HG03097 (cell line): ENCODE measurements around the gene GRB14.
"Not testable (repeated sequence)": the region's sequence is repeated elsewhere in the genome, so short reads cannot be mapped to it uniquely, and the experiment has no call there.

ENCODE experiments used
- ATAC-seq: cut with Tn5 transposase; IDR thresholded peaks from one replicate; pipeline ENCODE4 v1.9.1; 2021; ENCODE audit not compliant: unreplicated experiment, low FRiP score

Gene GRB14

GRCh38 chr2:164504253-164504652 lies 117.0 kb downstream of the GRB14 start:
- no peak for ATAC-seq

DNA sequence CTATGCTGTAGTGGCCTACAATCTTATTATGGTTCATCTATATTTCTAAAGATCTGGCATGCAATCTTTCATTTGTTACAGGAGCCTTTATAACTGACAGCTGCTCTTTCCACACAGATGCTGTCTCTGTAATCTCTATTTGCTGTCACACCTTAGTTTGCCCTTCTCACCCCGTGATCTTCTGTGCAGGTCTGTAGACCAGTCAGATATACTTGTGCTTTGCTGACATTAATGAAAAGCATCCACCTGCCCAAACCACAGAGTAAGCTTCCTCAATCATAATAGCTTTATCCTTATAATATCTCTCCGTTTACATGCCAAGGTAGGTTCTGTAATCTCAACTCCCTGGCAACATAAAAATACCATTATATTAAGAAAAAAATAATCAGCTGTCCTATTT lies 122.4 kb downstream of the GRB14 start:
- no peak for ATAC-seq

DNA sequence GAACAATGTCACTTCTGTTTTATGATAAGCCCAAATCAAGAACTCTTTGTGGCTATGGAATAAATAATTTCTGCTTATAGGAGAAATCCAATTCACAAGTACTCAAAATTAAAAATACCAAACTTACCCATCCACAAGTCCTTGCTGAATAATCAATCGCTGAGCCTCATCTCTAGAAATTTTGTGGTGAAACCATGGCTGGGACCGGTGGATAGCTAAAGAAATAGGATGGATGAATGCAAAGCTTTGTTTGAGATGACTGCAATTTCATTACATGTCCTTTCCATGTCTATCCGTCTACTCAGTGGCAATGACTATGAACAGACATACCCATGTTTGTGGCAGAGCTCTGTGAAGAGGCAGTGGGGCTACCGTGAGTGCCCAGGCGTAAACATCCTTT lies 124.4 kb downstream of the GRB14 start:
- ATAC-seq = no peak

DNA sequence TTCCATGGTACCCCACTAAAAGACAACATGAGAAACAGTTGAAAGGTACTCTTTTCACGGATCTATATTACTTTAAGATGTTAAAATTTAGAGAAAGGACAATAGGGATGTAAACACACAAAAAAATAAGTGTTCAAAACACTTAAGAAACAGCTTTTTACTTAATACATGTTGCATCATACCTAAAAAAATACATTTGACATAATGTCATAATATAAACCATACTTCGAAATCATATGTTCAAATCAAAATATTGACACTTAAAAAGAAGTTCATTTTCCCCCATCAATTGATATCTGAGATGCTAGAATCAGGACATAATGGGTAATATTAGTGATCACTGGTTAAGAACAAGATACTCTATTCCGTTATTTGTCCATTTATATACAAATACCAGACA lies 124.9 kb downstream of the GRB14 start:
- ATAC-seq = no peak

DNA sequence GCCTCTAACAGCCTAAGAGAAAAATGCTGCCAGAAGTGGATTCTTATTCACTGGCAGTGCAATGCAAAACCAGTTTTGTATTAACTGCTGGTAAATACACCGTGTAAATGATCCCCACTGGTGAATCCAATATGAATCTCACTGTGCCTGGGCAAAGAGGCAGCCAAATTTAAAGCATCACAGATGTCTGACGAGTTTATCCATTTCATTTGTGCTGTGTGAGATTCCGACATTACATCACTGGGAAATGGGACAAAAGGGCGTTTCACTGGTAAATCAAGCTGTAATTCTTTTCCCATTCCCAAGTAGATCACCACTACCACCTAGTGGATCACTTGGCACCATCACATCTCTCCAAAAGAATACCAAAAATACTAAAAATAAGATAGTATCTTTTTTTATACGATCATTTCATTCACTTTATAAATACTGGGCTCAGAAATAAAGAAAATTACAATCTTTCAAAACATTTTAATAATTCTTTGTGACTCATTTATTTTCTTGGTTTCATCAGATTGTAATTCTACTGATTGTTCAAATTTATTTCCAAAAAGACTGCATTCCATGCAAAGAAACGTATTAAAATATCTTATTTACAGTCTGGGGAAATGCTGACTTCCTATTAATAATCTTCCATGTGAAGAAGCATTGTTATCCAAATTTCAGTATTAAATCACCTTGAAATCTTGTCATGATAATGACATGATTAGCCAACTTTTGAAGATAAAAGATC lies 125.6 kb downstream of the GRB14 start:
- no peak for ATAC-seq

DNA sequence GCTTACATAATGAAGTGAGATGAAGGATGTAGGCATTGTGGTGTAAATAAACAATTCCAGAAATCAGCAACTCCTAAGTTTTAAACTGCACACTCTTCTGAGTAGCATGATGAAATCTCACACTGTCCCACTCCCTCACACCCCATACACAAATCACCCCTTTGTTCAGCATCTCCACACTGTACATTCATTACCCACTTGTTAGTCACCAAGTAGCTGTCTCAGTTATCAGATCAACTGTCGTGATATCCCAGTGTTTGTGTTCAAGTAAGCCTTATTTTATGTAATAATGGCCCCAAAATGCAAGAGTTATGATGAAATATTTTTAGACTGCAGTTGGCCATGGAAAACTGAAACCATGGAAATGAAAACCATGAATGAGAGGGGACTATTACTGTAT lies 135.7 kb downstream of the GRB14 start:
- ATAC-seq = no peak

DNA sequence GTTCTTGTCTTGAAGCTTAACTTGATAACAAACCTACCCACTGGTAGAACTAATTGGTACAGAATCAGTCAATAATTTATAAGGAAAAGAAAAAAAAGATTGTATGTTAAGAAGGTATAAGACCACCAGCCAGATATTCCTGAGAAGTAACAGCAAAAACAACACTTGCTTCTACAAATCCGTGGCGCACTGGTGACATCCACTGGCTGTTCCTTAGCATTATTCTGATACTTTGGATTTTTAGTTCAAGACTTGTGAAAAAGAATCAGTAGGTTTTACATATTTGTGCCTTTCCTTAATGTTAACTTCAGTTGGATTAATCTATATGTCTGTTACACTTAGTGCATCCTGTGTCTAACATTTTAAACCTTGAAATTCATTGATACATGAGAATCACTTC lies 141.8 kb downstream of the GRB14 start:
- ATAC-seq = no peak

DNA sequence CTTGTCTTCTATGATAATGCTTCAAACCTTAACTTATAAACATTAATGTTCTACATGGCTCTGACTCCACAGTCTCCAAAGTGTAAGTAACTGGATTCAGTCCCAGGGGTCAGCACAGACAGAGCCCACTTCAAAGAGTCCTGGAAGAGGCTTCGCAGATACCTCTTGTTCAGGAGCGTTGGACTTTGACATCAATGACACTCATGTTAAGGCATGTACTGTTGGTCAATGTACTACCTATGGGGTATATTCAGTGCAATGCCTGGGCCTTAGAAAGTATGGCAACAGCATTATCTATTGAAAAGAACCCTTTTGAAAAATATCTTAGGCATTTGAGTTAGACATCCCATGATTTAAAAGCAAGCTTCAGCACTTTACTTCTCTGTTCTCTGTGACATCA lies 143.1 kb downstream of the GRB14 start:
- ATAC-seq = no peak

- no peak for ATAC-seq
These were observed 146.4 kb downstream of the GRB14 start for GRCh38 chr2:164474873-164475272.

DNA sequence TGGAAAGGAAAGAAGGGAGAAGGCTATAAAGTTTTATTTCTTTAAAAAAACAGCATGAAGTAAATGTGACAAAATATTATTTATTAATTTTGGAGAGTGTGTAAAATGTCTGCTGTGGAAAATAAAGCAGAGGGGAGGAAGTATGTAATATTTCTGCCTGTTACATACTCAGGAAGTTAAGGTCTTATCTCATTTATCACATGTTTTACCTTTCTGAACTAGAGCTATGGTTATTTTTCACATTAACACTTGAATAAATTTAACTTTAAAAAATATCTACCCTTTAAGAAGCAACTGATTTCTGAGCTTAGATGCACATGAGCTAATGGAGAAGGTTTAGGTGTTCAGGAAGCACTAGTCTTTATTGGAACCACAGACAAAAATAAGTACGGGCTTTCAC lies 148.3 kb downstream of the GRB14 start:
- ATAC-seq = no peak

DNA sequence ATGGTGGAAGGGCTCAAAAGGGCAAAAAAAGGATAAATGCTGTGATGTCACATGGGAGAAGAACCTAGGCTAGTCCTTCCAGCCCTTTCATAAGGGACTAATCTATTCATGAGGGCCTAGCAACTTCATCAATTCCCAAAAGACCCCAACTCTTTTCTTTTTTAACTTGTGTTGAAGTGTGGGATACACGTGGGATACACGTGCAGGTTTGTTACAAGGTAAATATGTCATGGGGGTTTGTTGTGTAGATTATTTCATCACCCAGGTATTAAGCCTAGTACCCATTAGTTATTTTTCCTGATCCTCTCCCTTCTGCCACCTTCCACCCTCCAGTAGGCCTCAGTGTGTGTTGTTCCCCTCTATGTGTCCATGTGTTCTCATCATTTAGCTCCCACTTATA lies 156.2 kb downstream of the GRB14 start:
- ATAC-seq = not testable (repeated sequence)

DNA sequence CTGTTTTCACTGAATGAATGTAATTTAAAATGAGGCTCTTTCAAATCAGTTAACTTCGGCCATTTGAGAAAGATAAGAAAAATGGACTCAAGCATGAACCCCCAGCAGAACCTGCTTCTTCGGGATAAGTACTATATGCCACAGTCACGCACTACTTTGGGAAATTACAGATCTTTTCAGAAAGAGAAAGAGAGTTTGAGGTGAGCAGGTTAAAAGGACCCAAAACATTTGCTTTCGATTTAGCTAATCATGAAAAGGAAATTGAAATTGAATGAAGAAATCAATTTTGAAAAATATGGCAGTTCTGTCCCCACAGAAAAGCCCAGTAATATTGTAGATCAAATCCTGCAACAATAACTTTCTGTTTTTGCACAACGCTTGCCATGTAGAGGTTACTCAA lies 156.9 kb downstream of the GRB14 start:
- no peak for ATAC-seq

- no peak for ATAC-seq
These were observed 162.5 kb downstream of the GRB14 start for GRCh38 chr2:164458792-164459191.

- ATAC-seq = no peak
These were observed 164.0 kb downstream of the GRB14 start for GRCh38 chr2:164457271-164457670.

DNA sequence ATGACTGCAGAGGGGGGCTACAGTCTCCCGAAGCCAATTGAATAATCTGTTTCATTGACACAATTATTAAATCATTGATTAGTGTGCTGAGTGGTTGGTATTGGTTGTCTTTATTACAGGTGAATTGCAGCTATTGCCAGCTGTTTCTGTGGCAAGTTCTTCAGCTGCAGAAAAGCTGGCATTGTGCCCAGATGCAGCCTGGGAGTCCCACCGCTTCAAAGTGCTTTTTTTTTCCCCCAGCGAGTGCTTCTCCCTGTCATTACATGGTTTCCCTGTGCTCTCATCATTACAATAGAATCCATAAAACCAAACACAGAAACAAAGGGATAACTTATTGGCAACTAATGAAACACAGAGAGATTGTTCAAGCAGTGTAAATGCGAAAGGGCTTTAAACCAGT lies 164.7 kb downstream of the GRB14 start:
- no peak for ATAC-seq

DNA sequence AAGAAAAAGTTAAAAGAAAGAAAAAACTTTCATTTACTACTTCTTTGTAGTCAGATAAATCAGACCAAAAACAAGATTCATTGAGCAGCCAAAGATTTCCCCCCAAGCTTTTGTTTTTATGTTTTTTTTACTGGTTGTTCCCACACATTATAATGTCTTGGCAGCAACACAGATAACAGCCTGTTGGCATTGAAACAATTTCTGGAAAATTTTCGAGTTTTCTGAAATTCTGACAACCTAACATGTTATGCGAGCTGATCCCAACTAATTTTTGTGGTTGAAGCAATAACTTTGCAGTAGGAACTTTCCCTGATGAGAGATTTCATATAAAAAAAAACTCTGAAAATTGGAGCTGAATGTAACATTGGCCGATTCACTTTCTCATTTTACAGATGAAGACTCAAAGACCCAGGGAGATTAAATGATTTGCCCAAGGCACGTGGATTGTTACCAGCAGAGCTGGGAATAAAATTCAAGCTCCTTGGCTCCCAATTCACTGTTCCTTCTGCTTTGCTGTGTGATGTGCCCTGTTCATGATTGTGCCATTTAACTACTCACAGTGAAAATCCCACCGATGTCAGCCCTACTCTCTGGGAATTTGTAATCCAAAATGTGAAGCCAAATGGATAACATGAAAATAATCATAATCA lies 167.5 kb downstream of the GRB14 start:
- ATAC-seq = no peak

- ATAC-seq = no peak
These were observed 171.0 kb downstream of the GRB14 start for GRCh38 chr2:164450278-164450677.

DNA sequence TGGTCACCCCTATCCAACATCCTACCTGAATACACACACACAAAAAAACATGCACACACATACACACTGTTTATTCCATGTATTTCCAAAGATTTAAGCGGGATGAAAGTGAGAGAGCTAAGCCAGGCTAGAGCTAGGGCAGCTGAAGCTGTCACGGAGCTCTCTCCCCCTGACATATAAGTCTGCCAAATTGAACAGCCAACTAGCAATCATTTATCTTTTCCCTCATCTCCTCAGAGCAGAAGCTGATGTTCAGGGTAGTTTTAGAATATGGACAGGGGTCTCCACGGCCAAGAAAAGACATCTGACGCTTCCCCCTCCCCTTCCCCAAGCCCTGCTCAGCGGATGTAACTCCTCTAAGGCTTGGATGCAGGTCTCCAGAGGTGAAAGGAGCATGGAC lies 171.6 kb downstream of the GRB14 start:
- ATAC-seq = no peak

DNA sequence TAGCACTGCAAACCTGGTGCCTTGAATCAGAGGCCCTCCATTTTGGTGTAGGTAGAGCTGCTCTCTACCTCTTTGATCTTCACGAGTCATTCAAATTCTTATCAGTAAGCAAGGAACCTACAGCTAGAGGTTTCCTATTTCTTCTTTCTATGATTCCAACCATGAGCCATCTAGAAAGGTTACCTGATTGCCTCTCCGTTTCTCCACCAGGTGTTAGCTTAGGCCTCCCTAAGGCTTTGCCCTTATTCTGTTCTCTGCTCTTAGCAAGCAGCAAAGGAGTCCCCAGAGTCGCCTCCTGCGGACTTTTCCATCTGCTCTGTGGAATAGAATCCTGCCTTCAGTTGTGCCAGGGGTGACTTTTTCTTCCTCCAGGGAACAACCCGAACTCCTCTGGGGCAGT lies 173.6 kb downstream of the GRB14 start:
- ATAC-seq = no peak
